Measurements from ENCODE around the gene KITLG. TPM values are rescaled to one million over a fixed set of nuclear protein-coding genes. Genes with fewer than 3 reads are reported as not detected.

The KITLG gene
- total and polyA plus RNA-seq, 7 donors: 8.1 to 149 (median 54.6) TPM

DNA sequence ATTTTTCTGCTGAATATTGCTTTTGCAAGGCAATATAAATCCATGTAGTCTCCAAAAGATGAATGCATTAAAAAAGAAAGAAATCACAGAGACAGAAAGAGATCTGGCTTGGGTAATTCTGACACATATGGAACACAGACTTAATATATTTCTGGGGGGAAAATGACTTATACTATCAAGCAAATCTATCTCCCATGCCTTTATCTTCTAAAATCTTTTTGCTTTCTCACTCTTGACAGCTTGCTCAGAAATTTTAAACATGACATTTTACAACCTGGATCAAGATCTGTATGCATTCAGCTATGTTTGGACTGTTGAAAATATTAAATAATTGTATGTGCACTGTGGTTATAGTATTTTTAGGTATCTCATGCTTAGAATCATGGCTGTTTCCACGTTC lies 73.0 kb downstream of the KITLG start:
- no peak for DNase-seq

GRCh38 chr12:88505696-88506095 lies 74.6 kb downstream of the KITLG start:
- Histone ChIP-seq H3K4me1 (no peaks in the 10 kb centered on the region), H3K36me3 (peaks cover 8 to 52% (median 16%) of the 10 kb centered on the region in 4 donors), H3K27me3 (no peaks in the 10 kb centered on the region), H3K27ac (no peak overlapping the region), H3K9me3 (no peaks in the 10 kb centered on the region), H3K4me3 (no peak overlapping the region)
- no peak for DNase-seq
- TF ChIP-seq EP300 (IDR thresholded peaks at IDR 0.05): no peak
- no peak for TF ChIP-seq POLR2A (IDR thresholded peaks at IDR 0.05)
- WGBS, 2 donors: 85 to 95% methylated on average over 2 of the region's 2 CpGs
- intact Hi-C loops (cut with DNase I): no loop called here

More for the DNA sequence above, 73.0 kb downstream of the KITLG start:
- Histone ChIP-seq H3K36me3 (peaks cover 8 to 52% (median 16%) of the 10 kb centered on the region in 4 donors), H3K27me3 (no peaks in the 10 kb centered on the region), H3K9me3 (no peaks in the 10 kb centered on the region), H3K27ac (no peak overlapping the region), H3K4me1 (peaks cover 0 to 10% (median 0%) of the 10 kb centered on the region in 4 donors), H3K4me3 (no peak overlapping the region)
- TF ChIP-seq POLR2AphosphoS5 (IDR thresholded peaks at IDR 0.05): no peak
- TF ChIP-seq, protein P1, sequence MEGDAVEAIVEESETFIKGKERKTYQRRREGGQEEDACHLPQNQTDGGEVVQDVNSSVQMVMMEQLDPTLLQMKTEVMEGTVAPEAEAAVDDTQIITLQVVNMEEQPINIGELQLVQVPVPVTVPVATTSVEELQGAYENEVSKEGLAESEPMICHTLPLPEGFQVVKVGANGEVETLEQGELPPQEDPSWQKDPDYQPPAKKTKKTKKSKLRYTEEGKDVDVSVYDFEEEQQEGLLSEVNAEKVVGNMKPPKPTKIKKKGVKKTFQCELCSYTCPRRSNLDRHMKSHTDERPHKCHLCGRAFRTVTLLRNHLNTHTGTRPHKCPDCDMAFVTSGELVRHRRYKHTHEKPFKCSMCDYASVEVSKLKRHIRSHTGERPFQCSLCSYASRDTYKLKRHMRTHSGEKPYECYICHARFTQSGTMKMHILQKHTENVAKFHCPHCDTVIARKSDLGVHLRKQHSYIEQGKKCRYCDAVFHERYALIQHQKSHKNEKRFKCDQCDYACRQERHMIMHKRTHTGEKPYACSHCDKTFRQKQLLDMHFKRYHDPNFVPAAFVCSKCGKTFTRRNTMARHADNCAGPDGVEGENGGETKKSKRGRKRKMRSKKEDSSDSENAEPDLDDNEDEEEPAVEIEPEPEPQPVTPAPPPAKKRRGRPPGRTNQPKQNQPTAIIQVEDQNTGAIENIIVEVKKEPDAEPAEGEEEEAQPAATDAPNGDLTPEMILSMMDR (IDR thresholded peaks at IDR 0.05): no peak
- TF ChIP-seq POLR2A (IDR thresholded peaks at IDR 0.05): no peak
- no peak for TF ChIP-seq EP300 (IDR thresholded peaks at IDR 0.05)
- WGBS, 2 donors: 88 to 94% methylated on average over 1 of the region's 1 CpG
- intact Hi-C loops (cut with DNase I): no loop called here

DNA sequence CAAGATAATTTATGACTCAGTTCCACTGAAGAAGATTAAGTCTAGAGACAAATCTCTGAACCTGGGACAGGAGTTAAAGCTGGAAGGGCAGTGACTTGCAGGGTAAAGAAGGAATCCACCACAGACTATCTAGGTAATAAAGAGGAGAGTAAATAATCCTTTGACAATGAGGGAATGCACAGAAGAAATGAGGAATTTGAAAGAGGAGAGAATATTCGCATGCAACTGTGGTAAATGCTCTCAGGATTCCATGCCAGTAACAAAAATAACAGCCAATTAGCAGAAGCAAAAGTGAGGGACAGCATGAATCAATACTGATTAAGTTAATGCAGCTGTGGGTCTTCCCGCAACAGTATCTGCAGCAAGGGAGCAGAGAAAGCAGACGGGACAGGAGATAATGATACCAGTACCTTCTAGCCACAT lies 77.0 kb downstream of the KITLG start:
- Histone ChIP-seq H3K27ac (no peak overlapping the region), H3K36me3 (peaks cover 8 to 56% (median 14%) of the 10 kb centered on the region in 4 donors), H3K27me3 (no peaks in the 10 kb centered on the region), H3K4me1 (no peaks in the 10 kb centered on the region), H3K9me3 (no peaks in the 10 kb centered on the region), H3K4me3 (no peak overlapping the region)
- intact Hi-C loops (cut with DNase I): no loop called here
- no peak for DNase-seq
- TF ChIP-seq, protein P1 (IDR thresholded peaks at IDR 0.05): no peak
- TF ChIP-seq EP300 (IDR thresholded peaks at IDR 0.05) (no peak), POLR2AphosphoS5 (IDR thresholded peaks at IDR 0.05) (no peak), POLR2A (IDR thresholded peaks at IDR 0.05) (no peak)
- WGBS, 2 donors: 83 to 94% methylated on average over 3 of the region's 3 CpGs

- Histone ChIP-seq H3K36me3 (peaks cover 8 to 50% (median 14%) of the 10 kb centered on the region in 4 donors), H3K27me3 (no peaks in the 10 kb centered on the region), H3K27ac (no peak overlapping the region), H3K4me1 (no peaks in the 10 kb centered on the region), H3K9me3 (no peaks in the 10 kb centered on the region), H3K4me3 (no peak overlapping the region)
- intact Hi-C loops (cut with DNase I): no loop called here
- DNase-seq: no peak
- TF ChIP-seq POLR2A (IDR thresholded peaks at IDR 0.05) (no peak), EP300 (IDR thresholded peaks at IDR 0.05) (no peak)
- WGBS, 2 donors: 86 to 88% methylated on average over 5 of the region's 5 CpGs
Measured at GRCh38 chr12:88501972-88502938, 78.0 kb downstream of the KITLG start.

- Histone ChIP-seq H3K9me3 (no peaks in the 10 kb centered on the region), H3K27ac (no peak overlapping the region), H3K4me1 (peaks cover 0 to 34% (median 29%) of the 10 kb centered on the region in 4 donors), H3K27me3 (no peaks in the 10 kb centered on the region), H3K36me3 (peaks cover 0 to 13% (median 2%) of the 10 kb centered on the region in 4 donors), H3K4me3 (no peak overlapping the region)
- intact Hi-C loops (cut with DNase I): loop anchor here (10.0 kb wide), 1 partner anchor 352 kb away; the partner anchor contains the start of genes CEP290 and TMTC3
- DNase-seq: no peak
- 87 to 90% methylated on average over 3 of the region's 3 CpGs for WGBS, 2 donors
- TF ChIP-seq POLR2AphosphoS5 (IDR thresholded peaks at IDR 0.05) (no peak), POLR2A (IDR thresholded peaks at IDR 0.05) (no peak), EP300 (IDR thresholded peaks at IDR 0.05) (no peak)
- TF ChIP-seq, protein P1 (IDR thresholded peaks at IDR 0.05): no peak
Measured at GRCh38 chr12:88496891-88497371, 83.3 kb downstream of the KITLG start.
